K562 (cell line): ENCODE data around the gene PI4K2B. TPM values are rescaled to one million over a fixed set of nuclear protein-coding genes. Genes with fewer than 3 reads are reported as not detected.

ENCODE experiments used
- CBX2 ChIP-seq: fragments of 200-600 bp; sonication (generic); IDR thresholded peaks from one replicate; pipeline ENCODE4 v1.6.1; 2012; ENCODE audit warnings: mild to moderate bottlenecking, low read length, inconsistent platforms; ENCODE audit not compliant: insufficient read depth, poor library complexity, severe bottlenecking
- FOXP1 ChIP-seq: sonication (generic); formaldehyde crosslinking; IDR thresholded peaks from 2 replicates; pipeline ENCODE4 v1.8.0; 2022; ENCODE audit warnings: mild to moderate bottlenecking, missing genetic modification reagents
- HNRNPK ChIP-seq: fragments of 200-400 bp; formaldehyde crosslinking; IDR thresholded peaks from one replicate; pipeline ENCODE4 v1.6.1; 2018; ENCODE audit warnings: mild to moderate bottlenecking, low read depth, low read length; ENCODE audit not compliant: poor library complexity, severe bottlenecking
- PTTG1 ChIP-seq: fragments of 450-650 bp; IDR thresholded peaks from 2 replicates; pipeline ENCODE4 v1.6.1; 2016; ENCODE audit warnings: low read depth, mild to moderate bottlenecking, missing genetic modification characterization, missing compliant biosample characterization
- RBM34 ChIP-seq: fragments of 200-400 bp; formaldehyde crosslinking; IDR thresholded peaks from 2 replicates; pipeline ENCODE4 v1.6.1; 2018; ENCODE audit warnings: low read length, borderline replicate concordance; ENCODE audit not compliant: insufficient read depth
- SMAD3 ChIP-seq: fragments of 450-650 bp; formaldehyde crosslinking; conservative IDR thresholded peaks from 2 replicates; pipeline ENCODE4 v1.4.0; 2020; ENCODE audit warnings: mild to moderate bottlenecking
- TAF7 ChIP-seq: fragments of 450-650 bp; IDR thresholded peaks from 2 replicates; pipeline ENCODE4 v1.6.1; 2016; ENCODE audit warnings: missing genetic modification characterization, missing compliant biosample characterization
- TCF7 ChIP-seq: sonication (generic); IDR thresholded peaks from 2 replicates; pipeline ENCODE4 v1.6.1; 2016; ENCODE audit warnings: antibody characterized with exemption, borderline replicate concordance
- XRCC3 ChIP-seq: fragments of 450-650 bp; IDR thresholded peaks from 2 replicates; pipeline ENCODE4 v1.6.1; 2017; ENCODE audit warnings: mild to moderate bottlenecking, moderate library complexity
- ZFP1 ChIP-seq: fragments of 450-650 bp; formaldehyde crosslinking; IDR thresholded peaks from 2 replicates; pipeline ENCODE4 v1.4.0; 2020; ENCODE audit warnings: mild to moderate bottlenecking, mixed read lengths
- ZNF583 ChIP-seq: fragments of 250-450 bp; sonication (Bioruptor Pico); IDR thresholded peaks from 2 replicates; pipeline ENCODE4 v1.4.0; 2020
- ZNF717 ChIP-seq: fragments of 250-450 bp; sonication (Bioruptor Pico); IDR thresholded peaks from 2 replicates; pipeline ENCODE4 v1.5.0; 2021
- polyA plus RNA-seq, 8 experiments: library from polyadenylated mRNA; depleted of rRNA in 4 of 8; stranded (reverse) in 5 of 8; unstranded in 3 of 8; fragments of >200 nt; fragmentation: Nextera tagmentation in 2 of 8; fragmentation: Illumina TruSeq in 1 of 8; extraction: Ambion mirVana in 2 of 8; extraction: Trizol in 1 of 8; gene quantifications; 2 replicates each; pipeline versions ENCODE4 v1.2.1 to v1.2.3, GENCODE V29; 2011 to 2014; ENCODE audit warnings: inconsistent platforms in 1 of 8, missing spikeins in 1 of 8
- total RNA-seq, 7 experiments: library from RNA; depleted of rRNA in 6 of 7; stranded (reverse); fragments of >200 nt in 6 of 7; fragmentation: Illumina TruSeq in 2 of 7; extraction: Trizol in 2 of 7; gene quantifications; 2 replicates each; pipeline versions ENCODE4 v1.2.1 to v1.2.3, GENCODE V29; 2011 to 2021; ENCODE audit warnings: low replicate concordance in 1 of 7
- TF ChIP-seq, protein P1 (sequence below), 2 experiments: fragments of 150-350 bp in 1 of 2; IDR thresholded peaks; 2 replicates each; pipeline ENCODE4 v1.6.1; 2012 to 2016; ENCODE audit warnings: low read depth in 2 of 2, low read length in 2 of 2, mild to moderate bottlenecking in 1 of 2, moderate library complexity in 1 of 2
- TF ChIP-seq, protein P2 (sequence below), 2 experiments: fragments of 450-650 bp in 1 of 2; sonication (generic) in 1 of 2; formaldehyde crosslinking; conservative IDR thresholded peaks; 2 replicates each; pipeline versions ENCODE4 v1.4.0 to v1.8.1; 2020 to 2022; ENCODE audit warnings: mild to moderate bottlenecking in 1 of 2, missing genetic modification reagents in 1 of 2
- TF ChIP-seq, protein P3 (sequence below): sonication (generic); formaldehyde crosslinking; IDR thresholded peaks from 2 replicates; pipeline ENCODE4 v1.8.1; 2023; ENCODE audit warnings: mild to moderate bottlenecking, missing genetic modification reagents
- TF ChIP-seq, protein P4 (sequence below): fragments of 450-650 bp; IDR thresholded peaks from 2 replicates; pipeline ENCODE4 v1.6.1; 2016; ENCODE audit warnings: borderline replicate concordance
- TF ChIP-seq, protein P5 (sequence below): fragments of 450-650 bp; formaldehyde crosslinking; IDR thresholded peaks from 2 replicates; pipeline ENCODE4 v1.4.0; 2022; ENCODE audit warnings: missing genetic modification characterization

Gene PI4K2B
- total and polyA plus RNA-seq, 9 of the 15 experiments (the other 6 are each of a cell fraction or from before 2014, with no cell fraction given), result 4.5 to 21.4 (median 16.5) TPM

DNA sequence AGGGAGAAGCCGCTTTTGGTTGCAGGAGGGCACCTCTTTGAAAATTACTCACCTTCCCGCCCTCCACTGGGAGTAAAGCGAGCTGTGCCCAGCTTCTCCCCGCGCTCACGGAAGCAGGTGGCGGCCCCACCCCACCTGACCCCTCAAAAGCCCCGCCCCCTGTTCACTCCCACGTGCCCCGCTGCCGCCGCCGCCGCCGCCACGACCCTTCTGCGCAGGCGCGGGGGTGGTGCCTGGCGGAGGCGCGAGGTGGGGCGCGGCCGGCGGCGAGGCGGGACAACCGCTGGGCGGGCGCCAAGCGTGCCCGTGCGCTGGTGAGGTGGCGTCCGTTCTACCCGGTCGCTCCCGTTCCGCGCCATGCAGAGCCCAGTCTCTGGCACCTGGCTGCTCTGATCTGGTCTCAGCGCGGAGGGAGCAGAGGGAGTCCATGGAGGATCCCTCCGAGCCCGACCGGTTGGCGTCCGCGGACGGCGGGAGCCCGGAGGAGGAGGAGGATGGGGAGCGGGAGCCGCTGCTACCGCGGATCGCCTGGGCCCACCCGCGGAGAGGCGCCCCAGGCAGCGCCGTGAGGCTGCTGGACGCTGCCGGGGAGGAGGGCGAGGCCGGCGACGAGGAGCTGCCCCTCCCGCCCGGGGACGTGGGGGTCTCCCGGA, at the start of gene PI4K2B (continued):
- TF ChIP-seq, protein P1, sequence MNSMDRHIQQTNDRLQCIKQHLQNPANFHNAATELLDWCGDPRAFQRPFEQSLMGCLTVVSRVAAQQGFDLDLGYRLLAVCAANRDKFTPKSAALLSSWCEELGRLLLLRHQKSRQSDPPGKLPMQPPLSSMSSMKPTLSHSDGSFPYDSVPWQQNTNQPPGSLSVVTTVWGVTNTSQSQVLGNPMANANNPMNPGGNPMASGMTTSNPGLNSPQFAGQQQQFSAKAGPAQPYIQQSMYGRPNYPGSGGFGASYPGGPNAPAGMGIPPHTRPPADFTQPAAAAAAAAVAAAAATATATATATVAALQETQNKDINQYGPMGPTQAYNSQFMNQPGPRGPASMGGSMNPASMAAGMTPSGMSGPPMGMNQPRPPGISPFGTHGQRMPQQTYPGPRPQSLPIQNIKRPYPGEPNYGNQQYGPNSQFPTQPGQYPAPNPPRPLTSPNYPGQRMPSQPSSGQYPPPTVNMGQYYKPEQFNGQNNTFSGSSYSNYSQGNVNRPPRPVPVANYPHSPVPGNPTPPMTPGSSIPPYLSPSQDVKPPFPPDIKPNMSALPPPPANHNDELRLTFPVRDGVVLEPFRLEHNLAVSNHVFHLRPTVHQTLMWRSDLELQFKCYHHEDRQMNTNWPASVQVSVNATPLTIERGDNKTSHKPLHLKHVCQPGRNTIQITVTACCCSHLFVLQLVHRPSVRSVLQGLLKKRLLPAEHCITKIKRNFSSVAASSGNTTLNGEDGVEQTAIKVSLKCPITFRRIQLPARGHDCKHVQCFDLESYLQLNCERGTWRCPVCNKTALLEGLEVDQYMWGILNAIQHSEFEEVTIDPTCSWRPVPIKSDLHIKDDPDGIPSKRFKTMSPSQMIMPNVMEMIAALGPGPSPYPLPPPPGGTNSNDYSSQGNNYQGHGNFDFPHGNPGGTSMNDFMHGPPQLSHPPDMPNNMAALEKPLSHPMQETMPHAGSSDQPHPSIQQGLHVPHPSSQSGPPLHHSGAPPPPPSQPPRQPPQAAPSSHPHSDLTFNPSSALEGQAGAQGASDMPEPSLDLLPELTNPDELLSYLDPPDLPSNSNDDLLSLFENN (IDR thresholded peaks at IDR 0.05; ENCODE audit: low read depth in 2 of 2, low read length in 2 of 2), result no peak
- TF ChIP-seq, protein P2, sequence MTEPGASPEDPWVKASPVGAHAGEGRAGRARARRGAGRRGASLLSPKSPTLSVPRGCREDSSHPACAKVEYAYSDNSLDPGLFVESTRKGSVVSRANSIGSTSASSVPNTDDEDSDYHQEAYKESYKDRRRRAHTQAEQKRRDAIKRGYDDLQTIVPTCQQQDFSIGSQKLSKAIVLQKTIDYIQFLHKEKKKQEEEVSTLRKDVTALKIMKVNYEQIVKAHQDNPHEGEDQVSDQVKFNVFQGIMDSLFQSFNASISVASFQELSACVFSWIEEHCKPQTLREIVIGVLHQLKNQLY (CRISPR knock-in tag; conservative IDR thresholded peaks at IDR 0.05), result no peak
- no peak for TF ChIP-seq RBM34
- TF ChIP-seq ZFP1 (CRISPR knock-in tag), result no peak
- no peak for TF ChIP-seq PTTG1 (tag)
- no peak for TF ChIP-seq HNRNPK
- no peak for TF ChIP-seq ZNF583 (CRISPR knock-in tag)
- TF ChIP-seq SMAD3 (CRISPR knock-in tag), result no peak
- no peak for TF ChIP-seq ZNF717 (CRISPR knock-in tag)
- TF ChIP-seq, protein P3, sequence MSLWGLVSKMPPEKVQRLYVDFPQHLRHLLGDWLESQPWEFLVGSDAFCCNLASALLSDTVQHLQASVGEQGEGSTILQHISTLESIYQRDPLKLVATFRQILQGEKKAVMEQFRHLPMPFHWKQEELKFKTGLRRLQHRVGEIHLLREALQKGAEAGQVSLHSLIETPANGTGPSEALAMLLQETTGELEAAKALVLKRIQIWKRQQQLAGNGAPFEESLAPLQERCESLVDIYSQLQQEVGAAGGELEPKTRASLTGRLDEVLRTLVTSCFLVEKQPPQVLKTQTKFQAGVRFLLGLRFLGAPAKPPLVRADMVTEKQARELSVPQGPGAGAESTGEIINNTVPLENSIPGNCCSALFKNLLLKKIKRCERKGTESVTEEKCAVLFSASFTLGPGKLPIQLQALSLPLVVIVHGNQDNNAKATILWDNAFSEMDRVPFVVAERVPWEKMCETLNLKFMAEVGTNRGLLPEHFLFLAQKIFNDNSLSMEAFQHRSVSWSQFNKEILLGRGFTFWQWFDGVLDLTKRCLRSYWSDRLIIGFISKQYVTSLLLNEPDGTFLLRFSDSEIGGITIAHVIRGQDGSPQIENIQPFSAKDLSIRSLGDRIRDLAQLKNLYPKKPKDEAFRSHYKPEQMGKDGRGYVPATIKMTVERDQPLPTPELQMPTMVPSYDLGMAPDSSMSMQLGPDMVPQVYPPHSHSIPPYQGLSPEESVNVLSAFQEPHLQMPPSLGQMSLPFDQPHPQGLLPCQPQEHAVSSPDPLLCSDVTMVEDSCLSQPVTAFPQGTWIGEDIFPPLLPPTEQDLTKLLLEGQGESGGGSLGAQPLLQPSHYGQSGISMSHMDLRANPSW (CRISPR knock-in tag), result no peak
- TF ChIP-seq, protein P4, sequence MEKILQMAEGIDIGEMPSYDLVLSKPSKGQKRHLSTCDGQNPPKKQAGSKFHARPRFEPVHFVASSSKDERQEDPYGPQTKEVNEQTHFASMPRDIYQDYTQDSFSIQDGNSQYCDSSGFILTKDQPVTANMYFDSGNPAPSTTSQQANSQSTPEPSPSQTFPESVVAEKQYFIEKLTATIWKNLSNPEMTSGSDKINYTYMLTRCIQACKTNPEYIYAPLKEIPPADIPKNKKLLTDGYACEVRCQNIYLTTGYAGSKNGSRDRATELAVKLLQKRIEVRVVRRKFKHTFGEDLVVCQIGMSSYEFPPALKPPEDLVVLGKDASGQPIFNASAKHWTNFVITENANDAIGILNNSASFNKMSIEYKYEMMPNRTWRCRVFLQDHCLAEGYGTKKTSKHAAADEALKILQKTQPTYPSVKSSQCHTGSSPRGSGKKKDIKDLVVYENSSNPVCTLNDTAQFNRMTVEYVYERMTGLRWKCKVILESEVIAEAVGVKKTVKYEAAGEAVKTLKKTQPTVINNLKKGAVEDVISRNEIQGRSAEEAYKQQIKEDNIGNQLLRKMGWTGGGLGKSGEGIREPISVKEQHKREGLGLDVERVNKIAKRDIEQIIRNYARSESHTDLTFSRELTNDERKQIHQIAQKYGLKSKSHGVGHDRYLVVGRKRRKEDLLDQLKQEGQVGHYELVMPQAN, result 0 out of 2 replicates have a peak, but pooled peaks have one; percentile 58
- no peak for TF ChIP-seq CBX2
- TF ChIP-seq XRCC3, result no peak
- TF ChIP-seq FOXP1 (CRISPR knock-in tag), result peak; percentile 90; the same call in 1 of the 2 replicates
- no peak for TF ChIP-seq TAF7
- TF ChIP-seq, protein P5, sequence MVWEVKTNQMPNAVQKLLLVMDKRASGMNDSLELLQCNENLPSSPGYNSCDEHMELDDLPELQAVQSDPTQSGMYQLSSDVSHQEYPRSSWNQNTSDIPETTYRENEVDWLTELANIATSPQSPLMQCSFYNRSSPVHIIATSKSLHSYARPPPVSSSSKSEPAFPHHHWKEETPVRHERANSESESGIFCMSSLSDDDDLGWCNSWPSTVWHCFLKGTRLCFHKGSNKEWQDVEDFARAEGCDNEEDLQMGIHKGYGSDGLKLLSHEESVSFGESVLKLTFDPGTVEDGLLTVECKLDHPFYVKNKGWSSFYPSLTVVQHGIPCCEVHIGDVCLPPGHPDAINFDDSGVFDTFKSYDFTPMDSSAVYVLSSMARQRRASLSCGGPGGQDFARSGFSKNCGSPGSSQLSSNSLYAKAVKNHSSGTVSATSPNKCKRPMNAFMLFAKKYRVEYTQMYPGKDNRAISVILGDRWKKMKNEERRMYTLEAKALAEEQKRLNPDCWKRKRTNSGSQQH, result no peak
- no peak for TF ChIP-seq TCF7
